Pulmonary artery endothelial cell (primary cell): ENCODE measurements around the gene TMEM242. TPM values are rescaled to one million over a fixed set of nuclear protein-coding genes. Genes with fewer than 3 reads are reported as not detected.
"Not testable (repeated sequence)": the region's sequence is repeated elsewhere in the genome, so short reads cannot be mapped to it uniquely, and the experiment has no call there.

Experiments used
- DNase-seq: peaks from one replicate; pipeline ENCODE4 v3.0.0-alpha.2; 2011; ENCODE audit warnings: low read depth, low spot score
- total RNA-seq: library from RNA; depleted of rRNA; stranded (reverse); fragments of >200 nt; gene quantifications from 2 replicates; pipeline ENCODE4 v1.2.3, GENCODE V29; 2014

TMEM242 gene
- 5.7 and 7.1 TPM in 2 replicates for total RNA-seq

GRCh38 chr6:157323255-157323965 is at the start of gene TMEM242:
Gene TMEM242 (minus strand): TSS chr6:157323519. CDS start chr6:157323499, 20 bp downstream.
- DNase-seq, result peak; percentile 84

GRCh38 chr6:157372501-157373280 is 49.4 kb upstream of the TMEM242 start:
- DNase-seq, result no peak

DNA sequence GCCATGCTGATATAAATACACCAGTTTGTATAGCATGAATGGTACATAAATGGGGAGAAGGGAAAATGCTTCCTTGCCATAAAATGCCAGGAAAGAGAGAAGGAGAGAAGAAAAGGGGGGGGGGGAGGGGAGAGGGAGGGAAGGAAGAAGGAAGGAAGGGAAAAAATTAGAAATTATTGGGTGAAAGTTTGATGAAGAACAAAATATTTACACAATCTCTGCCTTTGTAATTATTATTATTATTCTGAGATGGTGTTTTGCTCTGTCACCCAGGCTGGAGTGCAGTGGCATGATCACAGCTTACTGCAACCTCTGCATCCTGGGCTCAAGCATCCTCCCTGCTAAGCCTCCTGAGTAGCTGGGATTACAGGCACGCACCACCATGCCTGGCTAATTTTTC is 47.4 kb upstream of the TMEM242 start:
- no peak for DNase-seq

GRCh38 chr6:157368359-157369049 is 45.2 kb upstream of the TMEM242 start:
- no peak for DNase-seq

DNA sequence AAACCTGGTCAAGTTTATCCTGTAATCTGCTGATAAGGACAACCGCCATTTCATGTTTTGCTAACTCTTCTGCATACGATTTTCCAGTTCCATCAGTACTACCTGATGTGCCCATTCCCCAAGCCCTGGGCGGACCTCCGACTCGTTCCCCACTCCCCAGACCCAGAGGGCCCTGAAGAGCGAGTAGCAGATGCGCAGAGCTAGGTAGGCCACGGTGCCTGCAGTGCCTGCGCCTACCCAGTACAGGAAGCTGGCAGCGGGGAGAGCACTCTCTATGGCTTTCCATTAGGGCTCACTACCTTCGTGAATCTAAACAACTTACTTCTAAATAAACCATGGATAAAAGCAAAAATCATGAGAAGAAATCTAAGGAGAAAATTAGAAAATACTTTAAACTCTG is 43.3 kb upstream of the TMEM242 start:
- no peak for DNase-seq

GRCh38 chr6:157364705-157365104 is 41.4 kb upstream of the TMEM242 start:
- no peak for DNase-seq

- DNase-seq, result no peak
These were observed 38.6 kb upstream of the TMEM242 start for GRCh38 chr6:157361886-157362285.

- DNase-seq, result no peak
These were observed 35.0 kb upstream of the TMEM242 start for GRCh38 chr6:157358287-157358686.

GRCh38 chr6:157346373-157346772 is 23.1 kb upstream of the TMEM242 start:
- DNase-seq, result no peak

DNA sequence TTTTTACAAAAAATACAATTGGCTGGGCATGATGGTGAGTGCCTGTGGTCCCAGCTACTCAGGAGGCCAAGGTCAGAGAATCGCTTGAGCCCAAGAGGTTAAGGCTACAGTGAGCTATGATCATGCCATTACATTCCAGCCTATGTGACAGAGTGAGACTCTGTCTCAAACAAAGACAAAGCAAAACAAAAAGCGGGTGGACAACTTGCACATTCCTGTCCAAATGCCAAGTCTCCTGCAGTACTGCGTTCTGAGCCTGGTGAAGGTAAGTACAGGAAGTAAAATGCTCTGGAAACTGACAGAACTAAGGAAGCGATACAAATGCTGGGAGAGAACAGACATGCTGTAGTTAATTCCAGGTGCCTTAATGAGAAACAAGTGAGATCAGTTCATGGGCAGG is 20.4 kb upstream of the TMEM242 start:
- DNase-seq, result no peak

DNA sequence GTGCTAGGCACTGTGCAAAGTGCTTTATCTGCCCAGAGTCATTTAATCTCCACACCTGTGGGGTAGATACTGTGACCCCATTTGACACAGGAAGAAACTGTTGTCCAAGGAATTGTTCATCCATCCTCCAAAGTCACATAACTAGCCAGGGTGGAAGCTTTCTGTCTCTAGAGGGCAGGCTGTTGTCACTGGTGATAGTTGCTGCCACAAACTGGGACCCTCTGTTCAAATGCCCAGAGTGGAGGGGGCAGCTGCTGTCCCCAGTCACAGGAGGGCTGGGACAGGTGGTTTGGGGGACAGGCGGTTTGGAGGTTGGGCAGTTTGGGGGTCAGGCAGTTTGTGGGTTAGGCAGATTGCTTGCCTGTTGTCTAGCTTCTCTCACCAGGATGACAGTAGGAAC is 16.1 kb upstream of the TMEM242 start:
- DNase-seq, result no peak

DNA sequence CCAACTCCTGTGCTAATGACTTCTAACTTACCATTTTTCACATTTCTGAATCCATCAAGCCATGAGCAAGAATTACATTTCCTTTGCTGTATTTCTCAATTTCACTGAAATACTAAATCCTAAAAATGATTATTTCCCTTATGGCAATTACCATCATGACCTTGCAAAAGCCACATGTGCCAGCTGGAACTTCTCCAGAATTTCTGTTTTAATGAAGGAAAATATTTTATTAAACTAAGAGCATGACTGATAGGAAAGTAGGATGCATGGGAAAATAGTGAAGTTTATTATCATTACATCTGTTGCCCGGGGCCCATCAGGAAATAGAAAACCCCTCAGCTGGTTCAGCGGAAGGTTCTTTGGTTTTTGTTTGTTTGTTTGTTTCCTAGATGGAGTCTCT is 14.4 kb upstream of the TMEM242 start:
- DNase-seq, result no peak

DNA sequence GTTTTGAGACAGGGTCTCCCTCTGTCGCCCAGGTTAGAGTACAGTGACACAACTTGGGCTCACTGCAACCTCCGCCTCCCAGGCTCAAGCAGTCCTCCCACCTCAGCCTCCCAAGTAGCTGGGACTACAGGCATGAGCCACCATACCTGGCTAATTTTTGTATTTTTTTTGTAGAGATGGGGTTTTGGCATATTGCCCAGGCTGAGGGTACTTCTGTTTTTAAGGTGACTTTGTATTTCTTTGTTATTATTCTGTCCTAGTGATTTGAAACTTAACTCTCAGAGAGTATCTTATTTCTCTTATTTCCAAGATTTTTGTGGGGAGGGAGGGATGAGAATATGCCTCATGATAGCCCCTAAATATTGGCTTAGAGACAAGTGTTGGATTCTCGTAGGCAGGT is 14.0 kb upstream of the TMEM242 start:
- not testable (repeated sequence) for DNase-seq

DNA sequence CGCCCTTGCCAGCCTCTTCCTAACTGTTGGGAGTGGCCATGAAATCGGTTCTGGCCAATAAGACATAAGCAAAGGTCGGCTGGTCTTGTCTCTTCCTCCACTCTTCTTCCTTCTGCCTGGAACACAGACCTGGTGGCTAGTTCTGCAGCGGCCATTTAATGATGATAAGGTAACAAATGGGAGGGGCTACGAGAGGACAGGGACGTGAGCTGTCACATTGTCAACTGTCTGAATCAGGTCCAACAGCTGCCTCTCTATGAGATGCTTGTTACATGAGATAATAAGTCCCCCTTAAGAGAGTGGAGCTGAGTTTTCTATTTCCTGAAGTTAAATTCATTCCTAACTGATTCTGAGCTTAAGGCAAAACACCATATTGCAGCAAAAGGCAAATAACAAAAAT is 12.5 kb upstream of the TMEM242 start:
- DNase-seq, result no peak

DNA sequence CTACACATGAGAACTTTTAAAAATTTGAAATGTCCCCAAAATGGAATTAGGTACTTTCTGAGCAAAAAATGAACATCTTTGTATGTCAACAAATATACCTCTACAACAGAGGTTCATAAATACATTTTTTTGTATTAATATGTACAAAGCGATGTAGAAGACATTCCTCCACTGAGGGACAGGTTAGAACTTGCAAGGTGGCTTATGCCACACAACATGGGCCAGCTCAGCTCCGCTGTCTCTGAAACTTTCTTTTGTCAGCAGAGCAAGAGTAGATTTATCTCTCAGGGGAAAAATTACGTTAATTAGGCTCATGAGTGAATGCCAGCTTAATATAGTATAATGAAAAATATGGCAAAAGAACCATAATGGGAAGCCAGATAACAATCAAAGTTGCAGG is 10.6 kb upstream of the TMEM242 start:
- DNase-seq, result no peak

- no peak for DNase-seq
These were observed 10.2 kb upstream of the TMEM242 start for GRCh38 chr6:157333537-157333936.

- no peak for DNase-seq
These were observed 9.5 kb upstream of the TMEM242 start for GRCh38 chr6:157332813-157333212.

- DNase-seq, result no peak
These were observed 7.5 kb upstream of the TMEM242 start for GRCh38 chr6:157330831-157331230.

DNA sequence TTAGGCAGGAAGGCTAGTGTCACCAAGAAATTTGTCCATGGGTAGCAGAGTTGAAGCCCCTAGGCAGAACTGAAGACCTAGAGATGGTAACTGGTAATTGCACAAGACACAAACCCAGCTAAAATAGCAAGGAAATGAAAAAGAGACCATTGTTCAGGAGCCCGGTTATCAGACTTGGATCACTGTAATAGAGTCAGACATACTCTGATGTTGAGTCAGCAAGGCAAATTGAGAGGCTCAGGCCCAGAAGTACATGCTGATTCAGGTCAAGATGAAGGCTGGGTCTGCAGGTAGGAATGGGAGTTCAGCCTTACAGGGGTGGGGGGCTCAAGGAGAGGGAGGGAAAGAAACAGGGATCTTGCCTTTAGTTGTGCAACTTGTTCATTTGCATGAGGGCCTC is 6.5 kb upstream of the TMEM242 start:
- DNase-seq, result no peak

DNA sequence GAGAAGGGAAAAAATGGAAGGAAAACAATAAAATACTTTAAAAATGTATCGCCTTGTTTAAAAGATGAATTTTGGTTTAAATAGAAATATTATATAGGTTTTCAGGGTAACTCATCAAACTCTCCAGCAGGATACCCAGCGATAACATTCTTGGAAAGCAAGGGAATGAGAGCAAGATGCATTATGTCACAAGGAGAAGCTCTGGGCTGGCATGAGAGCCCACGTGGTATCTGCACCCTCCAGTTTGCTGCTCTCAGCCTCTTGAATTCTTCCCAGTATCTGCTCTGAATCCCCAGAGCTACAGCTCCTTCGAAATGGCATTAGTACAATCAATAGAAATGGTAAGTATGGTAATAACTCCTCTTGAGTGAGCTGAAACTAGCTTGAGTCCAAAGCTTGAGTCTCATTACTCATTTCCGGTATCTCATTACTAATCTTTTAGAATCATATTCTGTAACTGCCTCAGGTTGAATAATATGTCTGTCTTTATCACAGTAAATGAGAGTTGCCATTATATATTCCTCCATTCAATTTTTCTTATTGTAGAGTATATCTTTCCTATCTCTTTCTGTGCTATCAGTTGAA is 4.9 kb upstream of the TMEM242 start:
- no peak for DNase-seq

DNA sequence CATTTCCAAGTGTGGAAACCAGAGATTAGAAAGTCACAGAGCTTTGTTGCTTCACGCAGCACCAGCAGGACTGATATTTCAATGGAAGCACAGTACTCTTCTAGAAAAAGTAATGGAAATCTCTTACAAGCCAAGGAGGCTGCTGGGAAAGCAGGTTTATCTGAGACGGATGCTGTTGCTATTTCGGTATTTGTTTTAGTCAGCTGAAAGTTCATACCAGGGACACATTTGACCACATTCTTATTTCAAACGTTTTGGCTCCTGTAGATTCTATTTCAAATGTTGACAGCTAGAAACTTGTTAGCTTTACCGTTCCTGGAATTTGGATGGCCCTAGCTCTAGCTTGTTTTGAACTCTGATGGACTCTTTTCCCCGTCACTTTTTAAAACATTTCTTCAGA is 3.7 kb upstream of the TMEM242 start:
- DNase-seq, result no peak
